Left ventricle myocardium inferior (tissue), 1 donor: Measurements from ENCODE around the gene PCNT. TPM values are rescaled to one million over a fixed set of nuclear protein-coding genes. Genes with fewer than 3 reads are reported as not detected.

ENCODE experiments used
- DNase-seq: peaks from one replicate; pipeline ENCODE4 v3.0.0-alpha.2; 2020
- H3K27ac ChIP-seq: fragments of 200-600 bp; replicated peaks from 2 replicates; pipeline ENCODE4 v1.8.0; 2021
- H3K27me3 ChIP-seq: fragments of 200-600 bp; 2 replicates; pipeline ENCODE4 v1.8.0; 2021; ENCODE audit warnings: low read depth
- H3K36me3 ChIP-seq: fragments of 200-600 bp; 2 replicates; pipeline ENCODE4 v1.8.0; 2021
- H3K4me1 ChIP-seq: fragments of 200-600 bp; 2 replicates; pipeline ENCODE4 v1.8.0; 2021
- H3K4me3 ChIP-seq: fragments of 200-600 bp; 2 replicates; pipeline ENCODE4 v1.8.0; 2021; ENCODE audit warnings: mild to moderate bottlenecking, moderate library complexity
- H3K9me3 ChIP-seq: fragments of 200-600 bp; replicated peaks from 2 replicates; pipeline ENCODE4 v1.8.0; 2021
- intact Hi-C: fragments of 100-400 bp; cut with micrococcal nuclease; formaldehyde crosslinking; loops from one replicate; pipeline ENCODE4 v1.11.0; 2022
- total RNA-seq: library from RNA; stranded (reverse); fragmentation: NEBNext Ultra II Directional; extraction: Animal tissue kit (Norgen Biotek cat#: 25700); gene quantifications from one replicate; pipeline ENCODE4 v1.2.1, GENCODE V29; 2021
- TF ChIP-seq, protein P1 (sequence below): fragments of 200-600 bp; IDR thresholded peaks from 2 replicates; pipeline ENCODE4 v1.8.0; 2021; ENCODE audit warnings: antibody characterized with exemption, mild to moderate bottlenecking, borderline replicate concordance
- donor health status: DM: no; HTN: yes; CAD: no; lungs with severe emphysema.

PCNT gene
- total RNA-seq, 1 donor from 2014 or later, result 36.3 TPM

DNA sequence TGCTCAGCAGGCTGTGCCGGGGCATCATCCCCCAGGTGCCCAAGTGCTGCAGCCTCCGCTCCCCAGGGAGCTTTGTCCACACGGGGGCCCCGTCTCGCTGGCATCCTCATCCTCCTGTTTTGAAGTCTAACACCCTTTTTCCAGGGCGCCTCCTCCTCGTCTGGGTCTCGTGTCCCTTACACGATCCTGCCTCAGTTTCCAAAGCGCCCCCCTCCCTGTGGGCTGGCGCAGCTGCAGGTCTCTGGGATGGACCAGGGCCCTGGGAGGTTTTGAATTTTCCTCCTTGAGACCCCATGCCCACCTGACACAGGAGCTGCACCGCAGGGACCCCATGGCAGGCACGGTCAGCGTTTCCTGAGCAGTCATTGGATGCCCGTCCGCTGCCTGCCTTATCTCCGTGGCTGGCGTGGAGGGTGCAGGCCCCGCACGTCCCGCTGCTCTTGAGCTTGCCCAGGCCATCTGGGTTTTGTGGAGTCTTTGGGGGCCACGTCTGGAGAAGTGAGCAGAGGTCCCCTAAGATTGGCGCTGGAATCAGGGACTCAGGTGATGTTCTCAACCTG, 97.3 kb downstream of the PCNT start:
- no peak overlapping the region for H3K27ac ChIP-seq
- H3K4me3 ChIP-seq, result no peak overlapping the region
- H3K9me3 ChIP-seq, result no peaks in the 10 kb centered on the region
- H3K36me3 ChIP-seq, result peaks cover 86% of the 10 kb centered on the region
- no peaks in the 10 kb centered on the region for H3K4me1 ChIP-seq
- TF ChIP-seq, protein P1, sequence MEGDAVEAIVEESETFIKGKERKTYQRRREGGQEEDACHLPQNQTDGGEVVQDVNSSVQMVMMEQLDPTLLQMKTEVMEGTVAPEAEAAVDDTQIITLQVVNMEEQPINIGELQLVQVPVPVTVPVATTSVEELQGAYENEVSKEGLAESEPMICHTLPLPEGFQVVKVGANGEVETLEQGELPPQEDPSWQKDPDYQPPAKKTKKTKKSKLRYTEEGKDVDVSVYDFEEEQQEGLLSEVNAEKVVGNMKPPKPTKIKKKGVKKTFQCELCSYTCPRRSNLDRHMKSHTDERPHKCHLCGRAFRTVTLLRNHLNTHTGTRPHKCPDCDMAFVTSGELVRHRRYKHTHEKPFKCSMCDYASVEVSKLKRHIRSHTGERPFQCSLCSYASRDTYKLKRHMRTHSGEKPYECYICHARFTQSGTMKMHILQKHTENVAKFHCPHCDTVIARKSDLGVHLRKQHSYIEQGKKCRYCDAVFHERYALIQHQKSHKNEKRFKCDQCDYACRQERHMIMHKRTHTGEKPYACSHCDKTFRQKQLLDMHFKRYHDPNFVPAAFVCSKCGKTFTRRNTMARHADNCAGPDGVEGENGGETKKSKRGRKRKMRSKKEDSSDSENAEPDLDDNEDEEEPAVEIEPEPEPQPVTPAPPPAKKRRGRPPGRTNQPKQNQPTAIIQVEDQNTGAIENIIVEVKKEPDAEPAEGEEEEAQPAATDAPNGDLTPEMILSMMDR, result no peak
- DNase-seq, result no peak
- no peaks in the 10 kb centered on the region for H3K27me3 ChIP-seq
- intact Hi-C loops, result no loop called here

DNA sequence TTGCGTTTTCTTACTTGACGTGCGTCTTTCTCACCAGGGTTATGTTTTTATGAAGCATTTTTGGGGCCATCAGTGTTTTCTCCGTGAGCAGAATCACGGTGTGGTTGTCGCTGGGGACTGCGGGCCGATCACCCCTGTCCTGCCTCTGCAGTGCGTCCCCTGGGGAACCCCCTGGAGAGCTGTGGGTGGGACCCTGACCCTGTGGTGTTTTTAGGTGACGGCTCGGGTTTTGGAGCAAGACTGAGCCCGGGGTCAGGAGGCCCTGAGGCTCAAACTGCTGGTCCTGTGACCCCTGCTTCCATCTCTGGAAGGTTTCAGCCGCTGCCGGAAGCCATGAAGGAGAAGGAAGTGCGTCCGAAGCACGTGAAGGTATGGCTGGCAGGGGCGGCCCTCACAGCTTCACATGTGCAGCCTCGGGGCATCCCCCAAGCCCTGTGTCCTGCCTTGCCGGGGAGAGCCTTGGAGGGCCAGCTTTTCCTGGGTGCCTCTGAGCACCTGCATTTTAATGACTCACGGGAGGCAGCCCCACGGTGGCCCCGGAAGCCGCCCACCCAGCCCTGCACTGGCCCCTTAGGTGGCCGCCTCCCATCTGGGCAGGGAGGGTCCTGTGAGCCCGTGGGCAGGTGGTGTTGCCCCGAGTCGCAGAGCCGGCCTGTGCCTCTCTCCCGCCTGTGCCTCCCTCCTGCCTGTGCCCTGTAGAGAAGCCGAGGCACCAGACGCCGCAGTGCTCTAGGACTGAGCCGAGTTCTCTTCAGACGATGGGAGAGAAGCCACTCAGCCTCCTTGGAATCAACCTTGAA, 98.0 kb downstream of the PCNT start:
- TF ChIP-seq, protein P1, result no peak
- H3K4me3 ChIP-seq, result no peak overlapping the region
- peaks cover 85% of the 10 kb centered on the region for H3K36me3 ChIP-seq
- H3K4me1 ChIP-seq, result no peaks in the 10 kb centered on the region
- intact Hi-C loops, result no loop called here
- no peak for DNase-seq
- no peak overlapping the region for H3K27ac ChIP-seq
- no peaks in the 10 kb centered on the region for H3K27me3 ChIP-seq
- no peaks in the 10 kb centered on the region for H3K9me3 ChIP-seq

DNA sequence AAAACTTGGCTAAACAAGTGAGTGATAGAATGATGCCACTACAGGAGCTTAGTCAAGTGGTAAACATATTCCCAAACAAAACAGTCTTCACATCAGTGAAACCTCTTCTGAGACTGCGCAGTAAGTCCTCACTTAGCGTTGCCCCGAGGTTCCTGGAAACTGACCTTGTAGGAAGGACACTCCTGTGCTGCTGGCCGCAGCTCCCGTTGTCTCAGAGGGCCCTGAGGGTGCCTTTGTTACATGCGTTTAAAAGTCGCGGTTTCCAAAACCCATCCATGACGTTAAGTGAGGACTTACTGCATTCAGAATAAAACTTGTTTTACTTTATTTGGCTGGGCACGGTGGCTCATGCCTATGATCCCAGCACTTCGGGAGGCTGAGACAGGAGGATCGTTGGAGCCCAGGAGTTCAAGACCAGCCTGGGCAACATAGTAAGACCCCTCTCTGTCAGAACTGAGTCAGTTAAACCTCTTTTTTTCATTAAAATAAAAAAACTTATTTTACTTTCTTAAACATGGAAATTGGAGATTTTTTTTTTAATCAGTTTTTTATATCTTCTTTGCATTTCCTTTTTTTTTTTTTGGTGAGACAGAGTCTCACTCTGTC, 98.8 kb downstream of the PCNT start:
- TF ChIP-seq, protein P1, result no peak
- Histone ChIP-seq H3K27me3 (no peaks in the 10 kb centered on the region), H3K9me3 (no peaks in the 10 kb centered on the region), H3K36me3 (peaks cover 85% of the 10 kb centered on the region), H3K27ac (no peak overlapping the region), H3K4me3 (no peak overlapping the region), H3K4me1 (no peaks in the 10 kb centered on the region)
- intact Hi-C loops, result no loop called here
- DNase-seq, result no peak

DNA sequence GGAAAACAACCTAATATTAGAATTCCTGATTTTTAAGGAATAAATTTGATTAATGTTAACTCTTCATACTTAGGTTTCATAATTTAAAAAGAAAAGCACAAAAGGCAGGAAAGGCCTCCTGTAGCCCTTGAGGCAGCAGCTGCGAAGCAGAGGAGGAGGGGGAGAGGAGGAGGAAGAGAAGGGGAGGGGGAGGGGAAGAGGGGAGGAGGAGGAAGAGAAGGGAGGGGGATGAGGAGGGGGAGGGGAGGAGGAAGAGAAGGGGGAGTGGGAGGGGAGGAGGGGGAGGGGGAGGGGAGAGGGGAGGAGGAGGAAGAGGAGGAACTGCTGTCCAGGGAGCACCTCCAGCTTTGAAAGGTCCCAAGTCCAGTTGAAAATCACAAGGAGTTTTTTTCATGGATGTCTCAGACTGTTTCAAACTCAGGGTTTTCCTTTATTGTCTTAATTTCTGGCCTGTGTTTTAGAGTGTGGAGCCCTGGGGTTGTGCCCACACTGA, 99.6 kb downstream of the PCNT start:
- H3K27ac ChIP-seq, result no peak overlapping the region
- no peaks in the 10 kb centered on the region for H3K27me3 ChIP-seq
- H3K36me3 ChIP-seq, result peaks cover 87% of the 10 kb centered on the region
- no peak overlapping the region for H3K4me3 ChIP-seq
- no peaks in the 10 kb centered on the region for H3K4me1 ChIP-seq
- no peaks in the 10 kb centered on the region for H3K9me3 ChIP-seq
- no peak for DNase-seq
- TF ChIP-seq, protein P1, result no peak
- intact Hi-C loops, result no loop called here

DNA sequence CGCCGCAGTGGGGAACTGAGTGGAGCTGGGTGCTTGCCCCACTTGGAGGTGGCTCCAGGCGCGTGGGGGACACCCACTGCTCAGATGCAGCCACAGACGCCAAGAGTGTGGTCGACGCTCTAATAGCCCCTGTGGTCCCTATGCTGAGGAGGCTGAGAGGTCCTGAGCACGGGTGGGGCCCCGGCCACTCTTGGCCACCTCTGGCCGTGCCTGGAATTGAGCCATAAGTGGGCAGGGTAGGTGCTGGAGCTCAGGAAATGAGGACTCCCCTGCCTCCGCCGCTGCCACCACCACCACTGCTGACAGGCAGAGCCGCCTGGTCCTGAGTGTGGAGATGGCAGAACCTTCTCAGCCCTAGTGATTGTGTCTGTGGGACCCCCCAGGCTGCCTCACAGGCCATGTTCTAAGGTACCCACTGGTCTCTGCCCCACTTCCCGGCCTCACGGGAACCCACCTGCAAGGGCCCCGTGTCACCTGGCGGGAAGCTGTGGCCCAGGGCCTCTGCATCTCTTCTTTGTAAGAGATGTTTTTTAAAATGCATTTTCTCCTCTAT, 100.2 kb downstream of the PCNT start:
- TF ChIP-seq, protein P1, result no peak
- peaks cover 86% of the 10 kb centered on the region for H3K36me3 ChIP-seq
- DNase-seq, result no peak
- H3K4me3 ChIP-seq, result no peak overlapping the region
- intact Hi-C loops, result no loop called here
- H3K9me3 ChIP-seq, result no peaks in the 10 kb centered on the region
- H3K27ac ChIP-seq, result no peak overlapping the region
- H3K27me3 ChIP-seq, result no peaks in the 10 kb centered on the region
- H3K4me1 ChIP-seq, result no peaks in the 10 kb centered on the region
